GM19351 (cell line): ENCODE results near the gene DCAF8L2.
"Not testable (repeated sequence)": the region's sequence is repeated elsewhere in the genome, so short reads cannot be mapped to it uniquely, and the experiment has no call there.

Source experiments
- ATAC-seq: cut with Tn5 transposase; IDR thresholded peaks from one replicate; pipeline ENCODE4 v1.9.1; 2021; ENCODE audit warnings: mild to moderate bottlenecking, moderate library complexity; ENCODE audit not compliant: unreplicated experiment

DCAF8L2 gene

GRCh38 chrX:27675493-27675892, 85.3 kb downstream of the DCAF8L2 start:
- ATAC-seq = no peak

GRCh38 chrX:27679281-27679680, 89.1 kb downstream of the DCAF8L2 start:
- ATAC-seq = no peak

- no peak for ATAC-seq
Observed at GRCh38 chrX:27680726-27681125, 90.6 kb downstream of the DCAF8L2 start.

GRCh38 chrX:27683566-27684208, 93.5 kb downstream of the DCAF8L2 start:
- peak; percentile 79 for ATAC-seq

- no peak for ATAC-seq
Observed at GRCh38 chrX:27694667-27695066, 104.5 kb downstream of the DCAF8L2 start.

- ATAC-seq = no peak
Observed at GRCh38 chrX:27706526-27706925, 116.4 kb downstream of the DCAF8L2 start.

GRCh38 chrX:27715610-27716009, 125.5 kb downstream of the DCAF8L2 start:
- no peak for ATAC-seq

- ATAC-seq = no peak
Observed at GRCh38 chrX:27728291-27728690, 138.1 kb downstream of the DCAF8L2 start.

- no peak for ATAC-seq
Observed at GRCh38 chrX:27731962-27732361, 141.8 kb downstream of the DCAF8L2 start.

GRCh38 chrX:27735914-27736313, 145.8 kb downstream of the DCAF8L2 start:
- no peak for ATAC-seq

GRCh38 chrX:27740933-27741332, 150.8 kb downstream of the DCAF8L2 start:
- no peak for ATAC-seq

- not testable (repeated sequence) for ATAC-seq
Observed at GRCh38 chrX:27743521-27743920, 153.4 kb downstream of the DCAF8L2 start.

- ATAC-seq = no peak
Observed at GRCh38 chrX:27746516-27746915, 156.4 kb downstream of the DCAF8L2 start.

GRCh38 chrX:27750298-27750697, 160.2 kb downstream of the DCAF8L2 start:
- not testable (repeated sequence) for ATAC-seq

- no peak for ATAC-seq
Observed at GRCh38 chrX:27751976-27752375, 161.8 kb downstream of the DCAF8L2 start.

GRCh38 chrX:27765718-27766117, 175.6 kb downstream of the DCAF8L2 start:
- ATAC-seq = no peak

- no peak for ATAC-seq
Observed at GRCh38 chrX:27767387-27767786, 177.2 kb downstream of the DCAF8L2 start.

- ATAC-seq = no peak
Observed at GRCh38 chrX:27775984-27776383, 185.8 kb downstream of the DCAF8L2 start.

- no peak for ATAC-seq
Observed at GRCh38 chrX:27796640-27797257, 206.6 kb downstream of the DCAF8L2 start.

GRCh38 chrX:27797575-27797974, 207.4 kb downstream of the DCAF8L2 start:
- ATAC-seq = no peak
